PC-9 (cell line): ENCODE data around the gene DHRSX. TPM values are rescaled to one million over a fixed set of nuclear protein-coding genes. Genes with fewer than 3 reads are reported as not detected.
"Not testable (repeated sequence)": the region's sequence is repeated elsewhere in the genome, so short reads cannot be mapped to it uniquely, and the experiment has no call there.

ENCODE experiments used
- BruUV-seq: library from RNA; stranded (reverse); fragments of 400-500 nt; replicated peaks from 2 replicates; lab custom pipeline; 2021; lab: Mats Ljungman, UMichigan
- CTCF ChIA-PET: fragments of 300-600 bp; sonication (Branson Sonifier 250); formaldehyde crosslinking; loops from one replicate; lab custom pipeline; 2022; ENCODE audit warnings: antibody characterized with exemption; lab: Charles Lee
- POLR2A ChIA-PET: fragments of 300-600 bp; sonication (Branson Sonifier 250); formaldehyde crosslinking; loops from one replicate; lab custom pipeline; 2022; ENCODE audit warnings: antibody characterized with exemption; ENCODE audit not compliant: unreplicated experiment; lab: Charles Lee
- DNase-seq, 2 experiments: peaks; one replicate each; pipeline versions ENCODE4 v3.0.0 to v3.0.0-alpha.2; 2015 to 2022; ENCODE audit warnings: mixed read lengths in 1 of 2
- H2AFZ ChIP-seq: fragments of 200-600 bp; sonication (generic); 2 replicates; pipeline ENCODE4 v1.8.1; 2017; ENCODE audit warnings: antibody characterized with exemption
- H3F3A ChIP-seq: fragments of 200-600 bp; sonication (generic); 2 replicates; pipeline ENCODE4 v1.8.1; 2017; ENCODE audit warnings: antibody characterized with exemption, mild to moderate bottlenecking, low read depth; ENCODE audit not compliant: insufficient read depth
- H3K27ac ChIP-seq: fragments of 200-600 bp; sonication (generic); 2 replicates; pipeline ENCODE4 v1.6.1; 2016; ENCODE audit warnings: mixed run types
- H3K27me3 ChIP-seq: fragments of 200-600 bp; sonication (generic); 2 replicates; pipeline ENCODE4 v1.6.1; 2016; ENCODE audit warnings: low read depth, mixed run types; ENCODE audit not compliant: insufficient read depth
- H3K36me3 ChIP-seq: fragments of 200-600 bp; sonication (generic); 2 replicates; pipeline ENCODE4 v1.6.1; 2016; ENCODE audit warnings: low read depth, mixed run types
- H3K4me1 ChIP-seq: fragments of 200-600 bp; sonication (generic); replicated peaks from 2 replicates; pipeline ENCODE4 v1.6.1; 2016; ENCODE audit warnings: mixed run types; ENCODE audit not compliant: insufficient read depth
- H3K4me2 ChIP-seq: fragments of 200-600 bp; sonication (generic); 2 replicates; pipeline ENCODE4 v1.6.1; 2017; ENCODE audit warnings: mixed run types
- H3K4me3 ChIP-seq: fragments of 200-600 bp; sonication (generic); 2 replicates; pipeline ENCODE4 v1.6.1; 2016; ENCODE audit warnings: mixed run types
- H3K79me2 ChIP-seq: fragments of 200-600 bp; sonication (generic); 2 replicates; pipeline ENCODE4 v1.6.1; 2017; ENCODE audit warnings: low read depth, mixed run types
- H3K9me2 ChIP-seq: fragments of 200-600 bp; sonication (generic); 2 replicates; pipeline ENCODE4 v1.8.1; 2017; ENCODE audit warnings: mild to moderate bottlenecking; ENCODE audit not compliant: insufficient read depth
- H3K9me3 ChIP-seq: fragments of 200-600 bp; sonication (generic); 2 replicates; pipeline ENCODE4 v1.8.1; 2016; ENCODE audit warnings: low read depth; ENCODE audit not compliant: insufficient read depth
- H4K20me1 ChIP-seq: fragments of 200-600 bp; sonication (generic); 2 replicates; pipeline ENCODE4 v1.8.1; 2017; ENCODE audit not compliant: insufficient read depth
- EZH2 ChIP-seq: fragments of 200-600 bp; sonication (generic); IDR thresholded peaks from 2 replicates; pipeline ENCODE4 v1.8.0; 2017; ENCODE audit warnings: antibody characterized with exemption, low read depth
- intact Hi-C: fragments of 100-400 bp; cut with micrococcal nuclease; formaldehyde crosslinking; loops from one replicate; pipeline ENCODE4 v1.10.0; 2022; ENCODE audit not compliant: unreplicated experiment
- total RNA-seq: library from RNA; stranded (reverse); gene quantifications from 2 replicates; pipeline ENCODE4 v1.2.3, GENCODE V29; 2021
- TF ChIP-seq, protein P1 (sequence below): fragments of 200-600 bp; sonication (generic); conservative IDR thresholded peaks from 2 replicates; pipeline ENCODE4 v1.6.1; 2017; ENCODE audit warnings: mixed run types, antibody characterized with exemption, mild to moderate bottlenecking, moderate library complexity

DHRSX gene
- total RNA-seq, 1 experiment from 2014 or later, result 13.2 TPM

DNA sequence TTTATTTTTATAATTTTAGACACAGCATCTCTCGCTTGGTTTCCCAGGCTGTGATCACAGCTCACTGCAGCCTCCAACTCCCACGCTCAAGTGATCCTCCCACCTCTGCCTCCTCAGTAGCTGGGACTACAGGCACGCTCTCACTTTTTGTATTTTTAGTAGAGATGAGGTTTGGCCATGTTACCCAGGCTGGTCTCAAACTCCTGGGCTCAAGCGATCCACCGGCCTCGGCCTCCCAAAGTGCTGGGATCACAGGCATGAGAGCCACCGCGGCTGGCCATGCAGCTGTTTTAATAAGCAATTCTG is 39.1 kb downstream of the DHRSX start:
- H3K27ac ChIP-seq, result no peak overlapping the region
- no peaks in the 10 kb centered on the region for H3K4me1 ChIP-seq
- H3K9me2 ChIP-seq, result no peaks in the 10 kb centered on the region
- H3F3A ChIP-seq, result no peaks in the 10 kb centered on the region
- no peaks in the 10 kb centered on the region for H4K20me1 ChIP-seq
- intact Hi-C loops, result no loop called here
- DNase-seq, result no peak
- H3K27me3 ChIP-seq, result no peaks in the 10 kb centered on the region
- TF ChIP-seq, protein P1, sequence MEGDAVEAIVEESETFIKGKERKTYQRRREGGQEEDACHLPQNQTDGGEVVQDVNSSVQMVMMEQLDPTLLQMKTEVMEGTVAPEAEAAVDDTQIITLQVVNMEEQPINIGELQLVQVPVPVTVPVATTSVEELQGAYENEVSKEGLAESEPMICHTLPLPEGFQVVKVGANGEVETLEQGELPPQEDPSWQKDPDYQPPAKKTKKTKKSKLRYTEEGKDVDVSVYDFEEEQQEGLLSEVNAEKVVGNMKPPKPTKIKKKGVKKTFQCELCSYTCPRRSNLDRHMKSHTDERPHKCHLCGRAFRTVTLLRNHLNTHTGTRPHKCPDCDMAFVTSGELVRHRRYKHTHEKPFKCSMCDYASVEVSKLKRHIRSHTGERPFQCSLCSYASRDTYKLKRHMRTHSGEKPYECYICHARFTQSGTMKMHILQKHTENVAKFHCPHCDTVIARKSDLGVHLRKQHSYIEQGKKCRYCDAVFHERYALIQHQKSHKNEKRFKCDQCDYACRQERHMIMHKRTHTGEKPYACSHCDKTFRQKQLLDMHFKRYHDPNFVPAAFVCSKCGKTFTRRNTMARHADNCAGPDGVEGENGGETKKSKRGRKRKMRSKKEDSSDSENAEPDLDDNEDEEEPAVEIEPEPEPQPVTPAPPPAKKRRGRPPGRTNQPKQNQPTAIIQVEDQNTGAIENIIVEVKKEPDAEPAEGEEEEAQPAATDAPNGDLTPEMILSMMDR, result no peak
- TF ChIP-seq EZH2, result no peak
- BruUV-seq, result no TSS peak
- H3K9me3 ChIP-seq, result no peaks in the 10 kb centered on the region
- ChIA-PET CTCF (no interaction called here), POLR2A (no interaction called here)
- H3K36me3 ChIP-seq, result no peaks in the 10 kb centered on the region
- H3K4me2 ChIP-seq, result no peak overlapping the region
- H3K79me2 ChIP-seq, result no peaks in the 10 kb centered on the region
- no peak overlapping the region for H3K4me3 ChIP-seq
- H2AFZ ChIP-seq, result no peak overlapping the region

DNA sequence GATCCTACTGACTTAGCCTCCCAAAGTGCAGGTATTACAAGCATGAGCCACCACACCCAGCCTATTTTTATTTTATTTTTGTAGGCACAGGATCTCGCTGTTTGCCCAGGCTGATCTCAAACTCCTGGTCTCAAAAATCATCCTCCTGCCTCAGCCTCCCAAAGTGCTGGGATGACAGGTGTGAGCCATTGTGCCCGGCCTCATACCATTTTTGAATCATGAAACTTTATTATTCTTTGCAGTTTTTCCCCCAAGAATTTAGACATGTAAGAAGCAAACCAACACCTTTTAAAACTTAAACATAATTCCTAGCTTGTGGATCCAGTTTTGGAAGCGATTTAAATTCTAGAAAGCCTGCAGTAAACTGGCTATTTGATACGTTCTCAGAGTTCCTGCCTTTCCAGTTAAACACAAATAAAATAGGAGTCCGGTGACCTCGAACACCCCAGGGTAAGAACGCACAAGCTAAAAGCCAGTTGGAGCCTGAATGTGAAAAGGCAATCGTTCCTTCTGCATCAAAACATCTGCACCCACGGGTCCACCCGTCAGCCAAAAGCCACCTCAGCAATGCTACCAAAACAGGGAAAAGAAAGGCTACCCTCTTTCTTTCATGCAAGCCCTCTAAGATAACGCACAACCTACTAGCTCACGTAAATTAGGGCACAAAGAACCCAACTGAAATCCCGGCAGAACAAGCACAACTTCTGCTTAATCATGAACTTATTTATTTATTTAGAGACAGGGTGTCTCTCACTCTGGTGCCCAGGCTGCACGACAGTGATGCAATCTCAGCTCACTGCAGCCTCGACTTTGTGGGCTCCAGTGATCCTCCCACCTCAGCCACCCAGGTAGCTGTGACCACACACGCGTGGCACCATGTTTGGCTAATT is 39.7 kb downstream of the DHRSX start:
- H4K20me1 ChIP-seq, POLR2A ChIA-PET, H3K27me3 ChIP-seq, H3K4me3 ChIP-seq, H3K9me3 ChIP-seq, H3F3A ChIP-seq, H3K27ac ChIP-seq, DNase-seq, H3K79me2 ChIP-seq, H2AFZ ChIP-seq, H3K4me1 ChIP-seq, intact Hi-C loops, H3K4me2 ChIP-seq, BruUV-seq, CTCF ChIA-PET, H3K9me2 ChIP-seq, H3K36me3 ChIP-seq: not testable (repeated sequence)

DNA sequence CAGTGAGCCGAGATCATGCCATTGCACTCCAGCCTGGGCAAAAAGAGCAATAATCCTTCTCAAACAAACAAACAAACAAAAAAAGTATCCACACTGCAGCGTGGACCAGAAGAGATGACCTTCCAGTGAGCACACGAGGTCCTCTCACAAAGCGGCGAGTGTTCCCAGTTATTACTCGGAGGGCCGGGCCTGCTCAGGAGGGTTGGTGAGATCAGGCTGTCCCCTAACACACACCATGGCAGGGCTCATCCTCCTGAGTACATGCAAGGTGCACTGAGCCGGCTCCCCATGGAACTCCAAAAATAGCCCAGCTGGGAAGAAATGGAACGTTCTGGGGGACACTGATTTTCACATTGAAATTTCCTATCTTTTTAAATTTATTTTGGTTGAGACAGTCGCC is 40.7 kb downstream of the DHRSX start:
- CTCF ChIA-PET, H3K27me3 ChIP-seq, H3K27ac ChIP-seq, DNase-seq, H4K20me1 ChIP-seq, H3K36me3 ChIP-seq, H2AFZ ChIP-seq, H3K4me1 ChIP-seq, BruUV-seq, H3K9me3 ChIP-seq, H3K9me2 ChIP-seq, H3K4me2 ChIP-seq, intact Hi-C loops, POLR2A ChIA-PET, H3F3A ChIP-seq, H3K4me3 ChIP-seq, H3K79me2 ChIP-seq: not testable (repeated sequence)

DNA sequence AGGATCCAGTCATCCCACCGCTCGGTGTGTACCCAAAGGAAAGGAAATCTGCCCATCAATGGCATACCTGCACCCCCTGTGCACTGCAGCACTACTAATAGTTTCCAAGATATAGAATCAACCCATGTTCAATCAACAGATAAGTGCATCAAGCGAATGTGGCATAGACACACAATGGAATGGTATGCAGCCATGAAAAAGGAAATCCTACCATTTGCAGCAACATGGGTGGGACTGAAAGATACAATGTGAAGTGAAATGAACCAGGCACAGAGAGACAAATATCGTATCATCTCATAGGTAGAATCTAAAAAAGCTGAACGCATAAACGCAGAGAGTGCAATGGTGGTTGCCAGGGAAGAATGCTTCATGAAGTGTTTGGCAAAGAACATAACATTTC is 42.5 kb downstream of the DHRSX start:
- H3K4me2 ChIP-seq, result no peak overlapping the region
- no peaks in the 10 kb centered on the region for H3K36me3 ChIP-seq
- POLR2A ChIA-PET, result no interaction called here
- TF ChIP-seq EZH2, result no peak
- TF ChIP-seq, protein P1, result no peak
- no peak overlapping the region for H3K4me3 ChIP-seq
- BruUV-seq, result no TSS peak
- CTCF ChIA-PET, result no interaction called here
- no peaks in the 10 kb centered on the region for H4K20me1 ChIP-seq
- no peaks in the 10 kb centered on the region for H3F3A ChIP-seq
- no peaks in the 10 kb centered on the region for H3K4me1 ChIP-seq
- H3K79me2 ChIP-seq, result no peaks in the 10 kb centered on the region
- no peak overlapping the region for H2AFZ ChIP-seq
- H3K27me3 ChIP-seq, result no peaks in the 10 kb centered on the region
- H3K9me2 ChIP-seq, result no peaks in the 10 kb centered on the region
- intact Hi-C loops, result no loop called here
- H3K9me3 ChIP-seq, result no peaks in the 10 kb centered on the region
- DNase-seq, result no peak
- no peak overlapping the region for H3K27ac ChIP-seq
